GM13976 (cell line): ENCODE measurements around the gene DPM3.
"Not testable (repeated sequence)": the region's sequence is repeated elsewhere in the genome, so short reads cannot be mapped to it uniquely, and the experiment has no call there.

Source experiments
- DNase-seq: peaks from one replicate; pipeline ENCODE4 v3.0.0; 2012; ENCODE audit warnings: low spot score
- CTCF ChIP-seq: IDR thresholded peaks from 2 replicates; pipeline ENCODE4 v1.5.1; 2012; ENCODE audit warnings: borderline replicate concordance, mild to moderate bottlenecking; ENCODE audit not compliant: insufficient read depth; ENCODE audit errors: extremely low read depth, missing control alignments, control extremely low read depth
- in situ Hi-C: fragments of 300-500 bp; cut with MboI; formaldehyde crosslinking; loops from one replicate; pipeline ENCODE4 v1.12.0; 2022; ENCODE audit warnings: low sequenced_read_pairs, mixed read lengths, inconsistent platforms; ENCODE audit not compliant: unreplicated experiment

Gene DPM3

DNA sequence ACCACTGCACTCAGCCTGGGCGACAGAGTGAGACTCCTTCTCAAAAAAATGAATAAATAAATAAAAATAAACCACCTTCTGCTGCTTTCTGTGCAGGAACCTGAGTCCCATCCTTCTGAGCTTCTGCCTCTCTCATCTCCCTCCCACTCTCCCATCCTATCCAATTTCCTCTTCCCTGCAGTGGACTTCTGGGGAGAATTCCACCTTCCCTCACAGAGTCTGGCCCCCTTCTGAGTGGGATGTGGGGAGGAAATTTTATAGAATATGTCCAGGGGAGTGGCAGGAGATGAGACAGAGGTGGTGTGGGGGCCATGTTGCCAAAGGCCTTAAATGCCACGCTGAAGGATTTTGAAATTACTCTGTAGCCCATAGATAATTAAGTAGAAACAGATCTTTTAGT, 18.0 kb downstream of the DPM3 start:
- in situ Hi-C loops: no loop called here
- TF ChIP-seq CTCF: no peak

DNA sequence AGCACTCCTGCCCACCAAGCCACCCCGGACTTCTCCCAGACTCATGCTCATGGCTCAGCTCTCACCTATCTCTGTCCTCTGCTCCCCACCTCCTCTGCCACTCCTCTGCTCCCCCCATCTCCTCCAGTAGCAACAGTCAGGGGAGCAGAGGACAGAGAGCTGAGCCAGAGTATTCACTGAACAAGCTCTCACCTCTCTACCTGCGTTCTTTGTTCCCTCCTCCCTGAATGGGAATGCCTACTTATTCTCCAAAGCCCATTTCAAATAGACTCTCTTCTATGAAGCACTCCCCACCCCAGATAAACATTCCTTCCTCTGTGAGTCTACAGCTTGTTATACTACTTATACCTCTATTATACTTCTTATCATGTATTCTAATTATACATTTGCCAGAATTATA, 19.1 kb downstream of the DPM3 start:
- no peak for DNase-seq
- no peak for TF ChIP-seq CTCF
- in situ Hi-C loops: no loop called here

More for the DNA sequence above, 18.0 kb downstream of the DPM3 start:
- no peak for DNase-seq

GRCh38 chr1:155120253-155120652, 20.1 kb downstream of the DPM3 start:
- no peak for TF ChIP-seq CTCF
- DNase-seq: no peak
- in situ Hi-C loops: no loop called here

DNA sequence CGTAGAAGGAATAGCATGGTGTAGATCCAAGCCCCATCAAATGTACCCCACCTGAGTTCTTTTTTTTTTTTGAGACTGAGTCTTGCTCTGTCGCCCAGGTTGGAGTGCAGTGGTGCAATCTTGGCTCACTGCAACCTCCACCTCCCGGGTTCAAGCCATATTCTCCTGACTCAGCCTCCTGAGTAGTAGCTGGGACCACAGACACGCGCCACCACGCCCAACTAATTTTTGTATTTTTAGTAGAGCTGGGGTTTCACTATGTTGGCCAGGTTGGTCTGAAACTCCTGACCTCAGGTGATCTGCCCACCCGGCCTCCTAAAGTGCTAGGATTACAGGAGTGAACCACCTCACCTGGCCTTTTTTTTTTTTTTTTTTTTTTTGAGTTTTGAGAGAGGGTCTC, 22.2 kb downstream of the DPM3 start:
- in situ Hi-C loops, DNase-seq: not testable (repeated sequence)

DNA sequence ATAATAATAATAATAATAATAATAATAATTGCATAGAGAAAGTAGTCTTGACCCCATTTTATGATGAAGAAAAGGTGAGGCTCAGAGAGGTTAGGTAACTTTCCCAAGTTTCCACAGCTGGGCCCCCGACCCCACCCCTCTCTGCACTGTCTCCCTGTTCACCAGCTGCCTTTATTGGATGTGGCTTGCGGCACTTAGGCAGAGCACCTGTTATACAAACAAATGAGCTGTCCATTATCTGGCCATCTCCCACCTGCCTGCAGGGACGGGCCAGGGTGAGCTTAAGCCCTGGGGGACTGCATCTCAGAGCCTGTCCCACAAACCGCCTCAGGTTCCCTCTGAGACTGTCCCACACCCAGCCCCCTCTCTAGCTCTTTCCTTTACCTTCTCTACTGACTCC, 22.7 kb downstream of the DPM3 start:
- no peak for DNase-seq

DNA sequence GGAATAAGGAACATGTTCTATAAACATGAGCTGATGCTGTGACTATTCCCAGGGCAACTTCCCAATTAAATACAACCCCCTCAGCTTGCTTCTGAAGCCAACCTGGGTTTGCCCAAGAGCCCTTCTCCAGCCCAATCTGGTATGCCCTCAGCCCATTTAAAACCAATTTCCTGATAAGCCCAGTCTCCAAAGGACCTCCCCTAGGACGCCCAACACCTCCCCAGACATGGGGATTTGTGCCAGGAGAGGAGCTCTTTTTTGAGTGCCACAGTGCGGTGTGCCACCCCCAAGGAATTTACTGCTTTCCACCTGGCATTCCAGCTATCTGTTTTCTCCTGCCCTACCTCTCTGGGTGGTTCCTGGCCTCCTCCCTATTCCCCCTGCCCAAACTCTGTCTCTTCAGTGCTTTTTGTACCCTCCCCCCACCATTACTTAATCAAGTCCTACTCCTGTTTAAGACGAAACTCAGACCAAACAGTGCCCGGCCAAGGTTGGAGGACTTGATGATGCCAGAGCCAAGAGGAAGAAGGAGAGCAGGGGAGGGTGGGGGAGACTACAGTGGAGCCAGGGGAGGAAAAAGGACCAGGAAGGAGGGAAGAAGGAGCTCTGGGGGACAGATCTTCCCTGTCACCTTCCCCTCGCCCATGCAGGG, 24.1 kb downstream of the DPM3 start:
- no peak for DNase-seq
- TF ChIP-seq CTCF: no peak
- in situ Hi-C loops: no loop called here

More for the DNA sequence above, 22.7 kb downstream of the DPM3 start:
- in situ Hi-C loops: no loop called here
- TF ChIP-seq CTCF: no peak

GRCh38 chr1:155113450-155113980, 26.8 kb downstream of the DPM3 start:
- no peak for TF ChIP-seq CTCF
- DNase-seq: no peak
- in situ Hi-C loops: no loop called here
